IPS-NIHi7 (cell line): ENCODE results near the gene ARHGAP5.

Experiments used
- DNase-seq: peaks from one replicate; pipeline ENCODE4 v3.0.0; 2012; ENCODE audit warnings: mixed read lengths; ENCODE audit errors: extremely low spot score

Gene ARHGAP5

GRCh38 chr14:32077081-32078022, at the start of gene ARHGAP5:
Gene ARHGAP5, plus strand, starts transcription at chr14:32077304. Its CDS starts 13,366 bp downstream, at chr14:32090670.
- peak; percentile 35 for DNase-seq

GRCh38 chr14:32028599-32028998, 48.5 kb upstream of the ARHGAP5 start:
- DNase-seq: no peak

- DNase-seq: no peak
Measured at GRCh38 chr14:32033543-32033942, 43.6 kb upstream of the ARHGAP5 start.

- DNase-seq: no peak
Measured at GRCh38 chr14:32038876-32039275, 38.2 kb upstream of the ARHGAP5 start.

GRCh38 chr14:32039401-32040030, 37.6 kb upstream of the ARHGAP5 start:
- DNase-seq: no peak

GRCh38 chr14:32043624-32044023, 33.5 kb upstream of the ARHGAP5 start:
- no peak for DNase-seq

- no peak for DNase-seq
Measured at GRCh38 chr14:32044454-32044853, 32.6 kb upstream of the ARHGAP5 start.

GRCh38 chr14:32047791-32048190, 29.3 kb upstream of the ARHGAP5 start:
- no peak for DNase-seq

GRCh38 chr14:32049361-32050088, 27.6 kb upstream of the ARHGAP5 start:
- DNase-seq: no peak

- DNase-seq: no peak
Measured at GRCh38 chr14:32050878-32051277, 26.2 kb upstream of the ARHGAP5 start.

- no peak for DNase-seq
Measured at GRCh38 chr14:32054536-32054935, 22.6 kb upstream of the ARHGAP5 start.

- no peak for DNase-seq
Measured at GRCh38 chr14:32055175-32055574, 21.9 kb upstream of the ARHGAP5 start.

GRCh38 chr14:32059702-32060101, 17.4 kb upstream of the ARHGAP5 start:
- no peak for DNase-seq

- no peak for DNase-seq
Measured at GRCh38 chr14:32064931-32065330, 12.2 kb upstream of the ARHGAP5 start.

GRCh38 chr14:32068708-32069107, 8.4 kb upstream of the ARHGAP5 start:
- DNase-seq: no peak

GRCh38 chr14:32070282-32070681, 6.8 kb upstream of the ARHGAP5 start:
- DNase-seq: no peak

- no peak for DNase-seq
Measured at GRCh38 chr14:32072676-32073075, 4.4 kb upstream of the ARHGAP5 start.

GRCh38 chr14:32073537-32074189, 3.4 kb upstream of the ARHGAP5 start:
- peak; percentile 28 for DNase-seq

GRCh38 chr14:32074887-32075572, 2.1 kb upstream of the ARHGAP5 start:
- DNase-seq: no peak

GRCh38 chr14:32075672-32076277, 1.3 kb upstream of the ARHGAP5 start:
- peak; percentile 27 for DNase-seq
